ENCODE data around the gene PRKCD.

Gene PRKCD

DNA sequence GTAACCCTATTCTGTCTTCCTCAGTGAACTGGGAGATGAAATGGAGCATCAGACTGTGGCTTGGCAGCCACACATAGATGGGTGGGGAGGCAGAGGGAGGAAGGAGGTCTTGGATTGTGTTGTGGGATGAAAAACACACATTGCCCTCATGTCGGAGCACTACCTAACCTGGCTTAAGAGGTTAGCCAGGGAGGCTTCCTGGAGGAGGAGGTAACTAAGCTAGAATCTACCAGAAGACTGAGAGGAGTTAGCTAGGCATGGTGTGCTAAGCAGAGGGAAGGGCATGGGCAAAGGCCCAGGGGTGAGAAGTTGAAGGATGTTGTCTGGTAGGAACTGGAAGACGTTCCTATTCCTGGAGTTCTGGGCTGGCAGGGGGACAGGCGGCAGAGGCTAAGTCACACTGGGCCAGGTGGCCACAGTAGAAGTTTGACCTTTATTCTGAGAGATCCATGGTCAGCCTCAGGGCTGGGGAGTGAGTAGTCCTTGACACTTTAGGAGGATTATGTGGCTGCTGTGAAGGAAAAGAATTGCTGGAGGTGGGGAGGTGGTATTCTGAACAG is 7.7 kb upstream of the PRKCD start:
- DNase-seq, result peak in 1 of 10 donors; percentile 30
- intact Hi-C loops (cut with DNase I), result no loop called here

- DNase-seq, result peak in 2 of 10 donors; percentile 67 to 75
- intact Hi-C loops (cut with DNase I), result no loop called here
Measured at GRCh38 chr3:53153980-53154379, 7.0 kb upstream of the PRKCD start.

DNA sequence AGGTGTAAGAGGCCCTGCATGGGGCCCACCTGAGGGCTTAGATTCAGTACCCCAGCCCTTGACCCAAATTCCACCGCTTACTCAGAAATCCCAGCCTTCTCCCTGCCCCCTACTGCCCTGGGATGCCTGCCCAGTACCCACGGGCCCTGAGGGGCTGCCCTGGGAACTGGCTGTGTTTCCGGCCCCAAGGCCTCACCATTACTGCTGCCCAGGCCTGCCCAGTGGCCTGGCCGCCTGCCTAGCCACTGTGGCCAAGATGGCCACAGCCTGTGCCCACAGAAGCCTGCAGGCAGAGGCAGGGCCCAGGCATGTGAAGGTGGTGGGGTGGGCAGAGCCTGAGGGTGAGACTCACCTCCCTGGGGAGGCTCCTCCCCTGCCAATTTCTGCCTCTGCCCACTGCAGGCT is 6.1 kb upstream of the PRKCD start:
- no peak for DNase-seq
- intact Hi-C loops (cut with DNase I), result no loop called here

- intact Hi-C loops (cut with DNase I), result no loop called here
- DNase-seq, result no peak
Measured at GRCh38 chr3:53155760-53156159, 5.2 kb upstream of the PRKCD start.

GRCh38 chr3:53156368-53156834 is 4.6 kb upstream of the PRKCD start:
- intact Hi-C loops (cut with DNase I), result no loop called here
- DNase-seq, result no peak

GRCh38 chr3:53157974-53158580 is 2.9 kb upstream of the PRKCD start:
- intact Hi-C loops (cut with DNase I), result no loop called here
- no peak for DNase-seq

DNA sequence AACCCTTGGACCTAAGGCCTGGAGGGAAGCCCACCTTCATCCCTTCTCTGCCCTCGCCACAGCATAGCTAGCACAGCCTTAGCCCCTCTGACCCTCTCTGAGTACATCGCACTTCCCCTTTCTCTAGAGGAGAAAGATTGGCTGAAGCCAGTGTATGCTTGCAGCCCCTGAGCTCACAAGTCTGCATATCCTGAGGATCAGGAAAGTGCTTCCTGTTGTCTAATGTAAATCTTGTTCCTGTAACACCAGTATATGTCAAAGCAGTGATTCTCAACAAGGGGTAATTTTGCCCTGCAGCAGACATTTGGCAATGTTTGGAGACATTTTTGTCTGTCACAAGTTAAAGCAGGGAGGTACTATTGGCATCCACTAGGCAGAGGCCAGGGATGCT is 2.2 kb upstream of the PRKCD start:
- DNase-seq, result no peak
- intact Hi-C loops (cut with DNase I), result no loop called here

DNA sequence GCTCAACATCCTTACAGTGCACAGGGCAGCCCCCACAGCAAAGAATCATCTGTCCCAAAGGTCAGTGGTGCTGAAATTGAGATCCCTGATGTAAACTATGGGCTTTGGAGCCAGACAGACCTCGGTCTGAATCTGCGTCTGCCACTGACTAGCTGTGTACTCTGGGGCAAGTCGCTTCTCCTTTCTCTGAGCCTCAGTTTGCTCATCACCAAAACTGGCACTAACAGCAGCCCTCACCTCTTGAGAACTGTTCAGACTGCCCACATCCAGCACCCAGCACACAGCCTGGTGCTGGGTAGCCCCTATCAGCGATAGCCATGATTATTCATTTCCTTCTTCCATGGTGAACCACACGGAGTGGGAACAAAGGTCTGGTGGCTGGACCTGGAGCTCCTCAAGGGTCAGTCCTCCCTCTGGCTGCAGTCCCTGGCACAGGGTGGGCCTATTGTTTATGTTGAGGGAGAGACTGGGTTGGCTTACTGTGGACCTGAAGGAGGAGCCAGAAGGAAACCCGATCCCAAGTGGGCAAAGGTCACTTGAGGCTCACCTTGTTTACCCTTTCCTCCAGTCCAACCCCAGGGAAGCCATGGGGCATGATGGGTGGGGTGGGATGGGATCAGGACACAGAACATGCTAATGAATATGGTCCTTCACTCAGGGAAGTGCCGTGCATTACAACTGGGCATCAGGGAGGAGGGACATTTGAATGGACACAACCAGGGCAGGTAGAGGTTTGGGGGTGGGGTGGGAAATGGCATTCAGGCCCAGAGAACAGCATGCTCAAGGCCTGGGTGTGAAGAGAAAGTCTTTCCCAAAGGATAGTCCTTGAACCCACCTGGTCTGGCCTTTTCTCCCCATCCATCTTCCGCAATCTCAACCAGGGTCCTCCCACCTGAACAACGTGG is 1.6 kb upstream of the PRKCD start:
- intact Hi-C loops (cut with DNase I), result loop anchor here (2.0 kb wide), 1 partner anchor 29 kb away; the partner anchor contains the start of gene RFT1
- no peak for DNase-seq

GRCh38 chr3:53160061-53160659 is 849 bp upstream of the PRKCD start:
- intact Hi-C loops (cut with DNase I), result loop anchor here (2.0 kb wide), 1 partner anchor 29 kb away; the partner anchor contains the start of gene RFT1
- no peak for DNase-seq

- no peak for DNase-seq
- intact Hi-C loops (cut with DNase I), result loop anchor here (2.0 kb wide), 1 partner anchor 31 kb away; the partner anchor contains the start of gene RFT1
Measured at GRCh38 chr3:53161450-53161819, 426 bp downstream of the PRKCD start.

GRCh38 chr3:53161820-53162671 is 1.0 kb downstream of the PRKCD start:
- DNase-seq, result no peak
- intact Hi-C loops (cut with DNase I), result loop anchor here (2.0 kb wide), 1 partner anchor 31 kb away; the partner anchor contains the start of gene RFT1

GRCh38 chr3:53162672-53163443 is 1.8 kb downstream of the PRKCD start:
- intact Hi-C loops (cut with DNase I), result no loop called here
- no peak for DNase-seq

GRCh38 chr3:53163444-53164387 is 2.7 kb downstream of the PRKCD start:
- intact Hi-C loops (cut with DNase I), result no loop called here

DNA sequence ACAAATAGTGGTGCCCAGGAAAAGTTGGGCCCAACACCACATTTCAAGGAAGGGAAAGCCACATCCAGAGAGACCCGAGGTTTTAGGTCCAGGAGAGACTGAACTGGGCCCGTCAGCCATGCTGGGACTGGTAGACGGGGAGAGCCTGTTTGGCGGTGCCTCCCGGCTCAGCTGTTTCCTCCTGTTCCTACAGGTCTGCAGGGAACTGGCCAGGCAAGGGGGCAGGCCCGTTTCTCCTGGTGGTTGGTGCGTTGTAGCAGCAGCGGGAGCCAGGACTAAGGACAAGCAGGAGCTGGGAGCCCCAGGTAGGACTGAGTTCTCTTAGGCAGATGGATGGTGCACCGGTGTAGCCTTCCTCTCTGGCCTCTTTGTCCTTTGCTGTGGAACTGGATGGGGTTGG is 3.9 kb downstream of the PRKCD start:
- intact Hi-C loops (cut with DNase I), result no loop called here

More at GRCh38 chr3:53163444-53164387, 2.7 kb downstream of the PRKCD start:
- no peak for DNase-seq

GRCh38 chr3:53166206-53166605 is 5.2 kb downstream of the PRKCD start:
- intact Hi-C loops (cut with DNase I), result no loop called here
- no peak for DNase-seq

More for the DNA sequence above, 3.9 kb downstream of the PRKCD start:
- no peak for DNase-seq

DNA sequence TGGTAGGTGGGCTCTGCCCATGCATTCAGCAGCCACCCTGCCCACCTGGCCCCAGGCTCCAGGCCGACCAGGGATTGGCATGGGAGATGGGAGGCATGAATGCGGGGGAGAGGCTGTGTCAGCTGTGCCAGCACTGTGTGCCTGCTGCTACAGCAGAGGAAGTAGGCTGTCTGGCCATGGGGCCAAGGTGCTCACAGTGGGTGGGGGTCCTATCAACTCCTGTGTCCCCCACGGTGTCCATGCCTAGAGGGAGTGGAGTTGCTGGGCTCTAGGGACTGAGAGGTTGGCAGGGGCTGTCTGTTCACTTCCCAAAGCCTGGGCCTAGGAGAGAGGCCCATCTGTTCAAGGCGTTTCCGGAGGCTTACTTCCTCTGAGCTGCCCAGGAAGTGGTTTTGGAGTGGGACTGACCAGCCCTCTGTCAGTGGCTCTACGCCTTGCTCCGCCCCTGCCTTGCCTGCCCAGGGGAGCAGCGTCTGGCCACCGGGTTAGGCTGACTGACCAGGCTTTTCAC is 5.8 kb downstream of the PRKCD start:
- peak in 5 of 10 donors; percentile 30 to 92 (median 82) for DNase-seq
- intact Hi-C loops (cut with DNase I), result no loop called here

GRCh38 chr3:53167418-53168174 is 6.6 kb downstream of the PRKCD start:
- intact Hi-C loops (cut with DNase I), result no loop called here

More at GRCh38 chr3:53167418-53168174, 6.6 kb downstream of the PRKCD start:
- no peak for DNase-seq

Data from posterior cingulate gyrus (tissue), 11 donors.